GM03348 (cell line): ENCODE results near the gene TM9SF3.

Experiments
- DNase-seq: peaks from one replicate; pipeline ENCODE4 v3.0.0; 2012; ENCODE audit warnings: low spot score

Gene TM9SF3

DNA sequence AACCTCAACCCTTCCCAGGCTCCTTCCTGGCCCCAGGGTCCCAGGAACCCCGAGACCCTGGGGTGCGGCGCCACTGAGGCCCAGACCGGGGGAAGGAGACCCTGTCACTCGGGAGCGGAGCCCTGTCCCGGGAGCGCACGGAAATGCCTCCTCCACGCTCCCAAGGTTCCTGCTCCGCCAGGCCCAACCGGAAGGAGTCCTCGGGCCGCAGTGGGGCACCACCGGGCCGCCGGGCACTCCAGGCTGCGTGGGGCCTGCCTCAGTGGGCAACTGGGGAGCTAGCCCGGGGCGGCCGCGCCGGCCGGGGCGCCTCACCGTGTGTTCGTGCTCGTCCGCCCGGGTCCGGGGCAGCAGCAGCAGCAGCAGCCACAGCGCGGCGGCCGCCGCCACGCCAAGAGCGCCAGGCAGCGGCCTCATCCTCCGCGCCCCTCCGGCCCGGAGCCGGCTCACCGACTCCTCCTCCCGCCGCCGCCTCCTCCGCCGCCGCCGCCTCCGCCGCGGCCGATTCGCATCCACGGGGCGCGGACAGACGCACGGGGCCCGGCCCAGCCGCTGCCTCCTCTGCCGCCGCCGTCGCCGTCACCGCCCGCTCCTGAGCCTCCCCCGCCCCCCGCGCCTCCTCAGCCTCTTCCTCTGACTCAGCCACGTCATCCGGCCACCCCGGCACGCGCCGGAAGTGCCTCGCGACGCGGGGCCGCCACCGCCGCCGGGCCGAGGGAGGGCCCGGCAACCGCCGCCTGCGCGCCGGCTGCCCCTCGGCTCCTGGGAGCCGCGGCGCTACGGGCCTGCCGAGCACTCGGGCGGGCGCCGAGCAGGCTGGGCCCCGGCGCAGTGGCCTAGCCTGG, at the start of gene TM9SF3:
Gene TM9SF3 (minus strand): TSS at position 594 of the 845 bp plus-strand sequence. CDS start 177 bp downstream, at position 417.
- peak; percentile 97 for DNase-seq

DNA sequence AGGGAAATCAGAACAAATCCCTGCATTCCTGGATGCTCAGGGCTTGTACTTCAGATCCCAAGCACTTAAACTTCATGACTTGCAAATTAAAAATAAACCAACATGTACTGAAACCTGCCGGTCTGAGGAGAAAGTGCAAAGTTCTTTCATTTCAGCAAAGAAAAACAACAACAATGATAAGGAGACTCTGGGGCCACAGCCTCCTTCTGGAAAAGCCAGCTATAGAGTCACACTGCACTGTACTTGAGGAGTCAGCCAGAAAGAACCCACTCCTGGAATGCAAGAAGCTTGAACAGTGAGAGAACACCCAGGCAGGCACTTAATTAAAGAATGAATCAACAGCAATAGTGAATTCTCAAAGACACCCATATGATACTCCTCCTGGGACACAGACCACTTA, 49.7 kb upstream of the TM9SF3 start:
- no peak for DNase-seq

DNA sequence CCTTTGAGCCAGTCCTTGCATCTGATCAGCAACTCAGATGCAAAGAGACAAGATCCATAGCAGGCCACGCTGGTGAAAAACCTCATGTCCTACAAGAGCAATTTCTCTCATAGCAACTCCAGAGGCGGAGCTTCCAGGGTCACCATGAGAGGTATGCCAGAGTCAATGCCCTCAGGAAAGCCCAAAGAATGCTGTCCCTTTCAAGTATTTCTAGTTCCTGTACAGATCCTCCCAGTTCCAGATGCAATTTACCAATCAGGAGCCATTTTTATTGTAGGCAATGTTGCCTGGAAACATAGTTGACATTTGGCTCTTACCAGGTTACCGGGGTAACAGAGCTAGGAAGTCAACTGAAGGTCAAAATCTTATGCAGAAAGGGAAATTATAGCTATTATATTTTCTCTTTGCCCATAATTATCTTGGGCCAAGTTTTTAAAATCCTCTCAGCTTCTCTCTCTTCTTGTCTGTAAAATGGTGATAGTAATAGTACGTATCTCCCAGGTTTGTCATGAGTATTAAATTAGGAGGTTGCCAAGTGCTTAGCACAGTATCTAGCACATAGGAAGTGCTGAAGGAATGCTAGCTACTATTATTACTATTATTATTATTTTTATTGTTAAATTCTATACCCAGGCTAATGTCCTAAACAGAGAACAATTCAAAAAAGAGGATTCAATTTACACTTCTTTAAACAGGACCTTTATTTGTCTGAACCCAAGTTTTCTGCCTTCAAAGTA, 46.3 kb upstream of the TM9SF3 start:
- DNase-seq, result no peak

DNA sequence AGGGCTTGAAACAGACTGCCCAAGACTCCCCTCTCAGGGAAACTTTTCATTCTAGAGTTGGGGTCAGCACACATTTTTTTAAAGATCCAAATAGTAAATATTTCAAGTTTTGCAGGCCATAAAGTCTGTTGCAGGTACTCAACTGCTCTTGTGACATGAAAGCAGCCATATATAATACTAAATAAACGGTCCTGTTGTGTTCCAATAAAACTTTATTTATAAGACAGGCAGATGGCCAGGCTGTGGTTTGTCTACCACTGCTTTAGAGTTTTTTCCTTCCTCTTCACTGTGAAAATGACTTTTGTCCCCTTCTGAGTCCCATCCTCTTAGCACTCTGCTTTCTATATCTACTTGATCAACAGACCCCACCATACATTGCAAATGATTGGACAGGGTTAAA, 40.5 kb upstream of the TM9SF3 start:
- no peak for DNase-seq

DNA sequence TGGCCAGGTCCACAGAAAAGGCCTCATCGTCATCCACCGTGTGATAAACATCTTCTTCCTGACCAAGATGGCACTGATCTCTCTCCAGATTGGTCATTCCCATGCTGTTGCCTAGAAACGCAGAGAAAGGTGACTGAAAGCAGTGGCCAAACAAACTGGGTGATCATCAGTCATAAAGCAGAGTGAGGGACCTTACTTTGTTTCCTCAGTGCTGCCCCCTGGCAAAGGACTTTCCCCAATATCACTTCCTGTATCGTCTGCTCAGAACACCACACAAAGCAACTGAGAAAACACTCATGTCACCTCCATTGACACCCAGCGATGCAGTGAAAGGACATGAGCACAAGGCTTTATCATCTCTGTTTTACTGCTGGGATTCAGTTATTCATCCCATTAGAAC, 40.0 kb upstream of the TM9SF3 start:
- no peak for DNase-seq

DNA sequence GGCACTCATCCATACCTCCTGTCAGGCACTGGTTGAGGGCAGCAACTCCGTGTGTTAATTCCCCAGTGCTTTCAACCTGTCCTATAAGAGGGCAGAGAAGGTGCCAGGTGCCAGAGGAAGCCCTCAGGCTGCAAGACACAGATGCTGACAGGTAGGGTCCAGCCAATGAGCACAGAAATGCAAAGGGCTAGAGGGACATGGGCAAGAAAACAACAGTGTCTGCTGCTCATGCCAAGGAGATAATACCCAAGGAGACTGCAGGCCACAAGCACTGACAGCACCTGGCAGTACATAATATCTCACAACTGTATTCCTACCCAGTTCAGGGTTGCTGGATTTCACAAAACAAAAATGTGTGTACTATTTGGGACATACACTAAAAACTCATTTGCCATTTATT, 38.4 kb upstream of the TM9SF3 start:
- DNase-seq, result no peak

DNA sequence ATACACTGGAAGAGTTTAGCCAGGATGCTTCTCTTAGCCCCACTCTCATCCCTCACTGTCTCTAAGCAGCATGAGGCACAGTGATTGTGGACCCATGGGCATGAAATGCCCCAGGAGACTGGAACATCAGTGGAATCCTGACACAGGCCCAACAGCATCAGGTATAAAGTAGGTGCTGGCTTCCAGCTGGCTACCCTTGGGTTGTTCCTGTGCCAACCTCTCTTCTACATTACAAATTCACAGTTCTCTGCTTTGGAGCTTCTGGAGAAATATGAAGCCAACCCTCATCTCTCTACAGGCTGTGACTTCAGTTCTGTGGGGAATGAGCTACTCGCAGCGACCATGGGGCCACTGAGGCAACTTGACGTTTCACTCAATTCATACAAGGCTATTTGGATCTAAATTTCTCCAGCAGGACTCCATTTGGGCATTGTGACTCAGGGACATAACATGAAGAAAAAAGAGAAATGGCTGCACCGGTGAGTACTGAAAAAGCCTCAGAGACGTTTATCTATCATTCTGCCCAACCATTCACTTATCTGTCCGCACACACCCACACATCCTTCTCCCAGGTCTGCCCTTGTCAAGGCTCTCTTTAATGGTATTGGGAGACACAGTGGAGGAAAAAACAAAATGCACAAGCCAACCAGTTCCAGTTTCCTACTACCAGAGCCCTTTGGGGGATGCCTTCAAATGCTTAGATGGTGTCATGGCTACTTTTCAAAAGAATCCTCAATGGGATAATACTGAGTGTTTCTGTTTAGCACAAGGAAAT, 35.4 kb upstream of the TM9SF3 start:
- no peak for DNase-seq

DNA sequence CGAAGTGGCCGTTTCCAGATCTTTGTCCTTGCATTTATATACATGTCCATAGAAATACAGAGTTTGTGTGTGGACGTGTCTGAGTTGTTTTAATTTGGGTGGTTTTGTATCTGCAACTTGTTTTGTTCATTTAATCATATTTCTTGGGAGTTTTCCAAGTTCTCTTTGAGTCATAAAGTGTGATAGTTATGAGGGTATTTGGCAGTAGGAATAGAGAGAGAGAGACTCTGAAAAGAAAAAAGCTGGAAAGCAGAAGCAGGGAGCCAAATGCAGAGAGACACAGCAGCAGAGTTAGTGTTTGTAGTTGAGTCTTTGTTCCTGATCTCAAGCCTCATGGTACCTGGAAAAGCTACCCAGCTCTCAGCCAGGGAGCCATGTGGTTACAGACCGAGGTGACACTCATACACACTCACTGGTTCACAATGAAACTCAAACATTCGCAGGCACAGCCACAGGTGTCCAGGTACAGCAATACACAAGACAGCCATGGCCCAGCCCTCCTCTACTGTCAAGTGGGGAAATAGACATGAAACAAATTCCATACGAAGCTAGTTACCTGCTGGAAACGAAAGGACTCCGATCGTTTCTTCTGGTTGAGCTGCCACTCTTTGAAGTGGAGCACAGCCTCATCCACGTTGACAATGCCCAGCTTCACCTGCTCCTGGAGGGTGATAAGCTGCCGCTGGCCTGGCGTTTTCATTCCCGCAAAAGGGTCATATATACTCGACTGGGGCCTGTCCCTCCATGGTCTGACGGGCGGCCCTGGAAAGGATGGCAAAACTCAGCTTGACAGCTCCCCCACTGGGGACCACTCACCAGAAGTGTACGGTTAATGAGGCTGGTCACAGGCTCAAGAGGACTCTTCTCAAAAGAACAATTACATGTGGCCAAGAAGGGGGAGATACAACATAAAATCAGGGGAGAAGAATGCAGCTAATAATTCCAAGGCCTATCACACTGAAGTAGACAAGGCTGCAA, 33.3 kb upstream of the TM9SF3 start:
- peak; percentile 18 for DNase-seq

DNA sequence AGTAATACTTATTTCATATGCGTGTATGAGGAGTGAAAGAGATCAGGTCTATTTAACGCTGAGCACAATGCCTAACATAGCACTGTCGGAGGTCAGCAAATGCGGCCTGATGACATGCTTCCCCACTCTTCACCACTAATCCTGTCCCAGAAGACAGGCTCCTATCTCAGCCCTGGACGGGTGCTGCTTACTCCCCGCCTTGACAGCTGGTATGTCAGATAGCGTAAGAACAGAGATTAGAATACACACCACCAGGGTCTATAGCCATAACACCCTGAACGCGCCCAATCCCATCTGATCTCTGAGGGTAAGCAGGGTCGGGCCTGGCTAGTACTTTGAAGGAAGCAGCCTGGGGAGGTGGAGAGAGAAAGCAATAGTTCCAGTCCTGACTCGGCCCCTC, 32.3 kb upstream of the TM9SF3 start:
- no peak for DNase-seq

DNA sequence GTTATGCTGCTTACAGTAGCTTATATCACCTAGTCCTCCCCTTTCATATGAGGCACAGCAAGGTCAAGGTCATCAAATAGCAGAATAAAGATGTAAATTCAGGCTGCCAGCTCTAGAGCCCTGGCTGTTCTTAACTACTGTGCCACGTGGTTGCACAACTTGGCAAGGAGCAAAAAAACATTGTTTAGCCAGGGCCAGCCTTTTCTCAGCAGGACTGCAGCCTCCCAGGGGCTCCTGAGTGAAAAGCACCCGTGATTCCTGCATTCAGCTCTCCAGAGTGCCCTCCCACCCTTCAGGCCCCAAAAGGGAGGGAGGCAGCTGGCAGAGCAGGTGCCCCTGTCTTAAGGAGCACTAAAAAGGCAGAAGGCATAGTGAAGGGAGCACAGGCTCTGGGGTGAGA, 31.8 kb upstream of the TM9SF3 start:
- DNase-seq, result peak; percentile 31

DNA sequence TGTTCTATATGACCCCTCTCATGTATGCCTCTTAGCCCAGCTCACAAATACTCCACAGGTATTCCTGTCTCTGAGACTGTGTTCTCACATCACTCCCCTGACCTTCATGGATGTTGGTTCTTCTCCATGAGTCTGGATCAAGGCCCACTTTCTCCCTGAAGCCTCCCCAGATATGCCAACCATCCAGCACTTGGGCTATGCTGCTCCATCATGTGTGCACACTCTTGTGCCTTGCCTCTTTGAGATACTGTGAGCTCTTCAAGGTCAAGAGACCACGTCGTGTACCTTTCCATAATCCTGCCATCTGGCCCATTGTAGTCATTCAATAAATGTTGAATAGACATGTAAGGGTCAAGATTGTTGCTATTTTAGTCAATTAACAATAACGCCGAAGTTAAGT, 30.1 kb upstream of the TM9SF3 start:
- DNase-seq, result no peak

DNA sequence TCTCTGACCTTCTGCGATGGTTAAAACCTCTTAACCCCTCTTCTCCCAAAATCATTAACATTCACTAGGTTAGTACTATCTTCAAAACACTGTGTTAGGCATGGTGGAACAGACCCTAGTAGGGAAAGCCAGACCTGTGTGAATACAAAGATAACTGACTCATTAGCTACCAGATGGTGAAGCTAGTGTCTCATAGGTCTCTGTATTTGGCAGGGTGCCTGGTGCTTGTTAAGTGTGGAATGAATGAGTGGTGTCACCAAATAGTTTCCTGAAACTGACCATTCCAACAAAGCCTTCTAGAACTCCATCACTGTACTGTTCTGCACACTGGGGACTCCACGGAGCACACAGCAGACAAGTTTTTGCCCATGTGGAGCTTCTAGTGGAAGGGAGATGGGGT, 27.7 kb upstream of the TM9SF3 start:
- DNase-seq, result peak; percentile 63

DNA sequence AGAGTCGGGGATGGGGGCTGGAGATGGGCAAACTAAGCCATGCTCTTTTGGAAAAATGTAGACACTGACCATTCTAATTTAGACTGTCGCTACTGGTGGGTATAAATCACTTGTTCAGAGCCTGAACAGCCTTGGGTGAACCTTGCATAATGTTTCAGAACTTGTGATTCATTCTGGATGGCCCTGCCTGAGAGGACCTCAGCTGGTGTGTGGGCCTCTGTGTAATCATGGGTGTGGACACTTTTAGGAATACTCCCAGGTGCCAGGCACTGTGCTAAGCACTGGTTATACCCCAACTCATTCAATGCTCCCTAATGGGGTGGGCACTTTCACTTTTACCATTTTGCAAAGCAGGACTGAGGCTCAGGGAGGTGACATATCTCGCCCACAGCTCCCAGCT, 26.8 kb upstream of the TM9SF3 start:
- DNase-seq, result peak; percentile 25

DNA sequence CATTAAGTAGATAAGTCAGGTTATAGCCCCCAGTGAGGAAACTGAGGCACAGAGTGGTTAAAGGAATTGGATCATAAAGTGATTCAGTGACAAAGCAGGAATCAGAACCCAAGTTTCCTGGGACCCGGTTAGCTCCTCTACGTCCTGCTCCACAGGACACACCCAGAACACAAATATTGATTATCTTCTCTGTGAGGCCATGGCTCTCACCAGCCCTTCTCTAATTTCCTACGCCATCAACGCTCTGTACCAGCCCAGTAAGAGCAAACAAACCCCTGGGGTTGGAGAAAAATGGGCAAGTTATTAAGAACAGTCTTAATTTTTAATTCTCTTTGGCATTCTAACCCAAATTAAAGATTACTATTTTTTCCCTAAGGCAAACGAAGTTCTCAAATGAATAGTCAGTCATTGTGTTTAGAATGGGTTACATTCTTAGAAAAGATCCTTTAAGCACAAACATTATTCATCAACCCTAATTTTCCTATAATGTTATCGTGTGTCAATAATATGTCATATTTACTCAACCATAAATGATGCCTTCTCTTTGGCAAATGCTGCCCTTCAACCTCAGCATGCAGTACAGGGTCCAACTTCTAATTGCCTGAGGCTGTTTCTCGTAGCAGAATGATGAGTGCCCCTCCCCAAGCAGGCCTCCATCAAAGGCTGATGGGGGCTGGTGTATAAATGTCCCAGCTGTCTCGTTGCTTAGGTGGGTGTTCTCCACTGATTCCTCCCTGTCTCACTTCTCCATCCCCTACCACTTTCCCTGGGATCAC, 25.4 kb upstream of the TM9SF3 start:
- no peak for DNase-seq

DNA sequence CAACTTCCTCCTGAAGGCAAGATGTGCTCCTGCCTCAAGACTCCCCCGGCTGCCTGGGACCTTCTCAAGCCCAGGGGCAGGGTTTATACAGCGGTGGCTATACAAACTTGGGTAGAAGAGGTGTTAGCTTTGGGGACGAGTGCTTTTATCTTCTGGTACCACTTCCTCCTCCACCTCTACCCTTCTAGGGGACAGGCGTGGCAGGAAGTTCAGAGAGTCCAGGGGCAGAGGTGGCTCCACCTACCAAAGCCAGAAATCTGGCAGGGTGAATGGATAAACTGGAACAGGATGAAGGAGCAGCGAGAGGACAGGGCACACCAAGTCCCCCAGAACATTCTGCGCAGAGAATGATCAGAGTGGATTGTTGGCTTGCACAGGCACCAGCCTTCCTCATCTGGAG, 24.0 kb upstream of the TM9SF3 start:
- no peak for DNase-seq

DNA sequence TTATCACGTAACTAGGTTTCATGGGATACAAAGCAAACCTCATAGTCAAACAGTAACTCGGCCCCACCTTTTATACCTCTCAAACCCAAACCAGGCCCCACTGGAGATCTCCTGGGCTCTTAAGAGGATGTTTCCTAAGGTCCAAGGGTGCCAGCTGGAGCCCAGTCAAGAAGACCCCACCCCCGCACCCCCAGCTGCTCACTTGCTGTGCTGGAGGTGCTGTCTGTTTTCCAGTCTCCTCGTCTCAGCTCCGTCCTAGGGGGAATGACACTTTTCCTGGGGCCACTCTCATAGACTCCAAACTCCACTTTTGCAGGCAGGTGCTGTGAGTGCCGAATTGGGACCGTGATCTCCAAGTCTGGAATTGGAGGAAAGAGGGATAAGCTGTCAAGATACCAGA, 22.7 kb upstream of the TM9SF3 start:
- DNase-seq, result no peak

DNA sequence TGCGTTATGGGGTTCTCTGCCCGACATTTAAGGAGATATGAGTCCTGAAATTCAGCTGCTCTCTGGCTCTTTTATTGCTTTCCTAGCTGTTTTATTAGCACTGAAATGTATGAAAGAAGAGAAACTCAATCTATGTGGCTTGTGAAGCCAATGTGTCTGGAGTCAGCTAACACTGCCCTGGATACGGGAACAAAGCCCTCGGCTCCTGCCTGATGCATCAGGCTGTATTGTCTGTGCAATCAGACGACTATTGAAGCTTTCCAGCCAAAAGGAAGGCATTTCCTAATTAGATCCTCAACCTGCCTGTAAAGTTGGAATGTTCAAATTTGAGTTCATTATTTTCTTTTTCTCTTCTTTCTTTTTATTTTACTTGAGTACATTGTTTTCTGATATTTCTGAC, 22.0 kb upstream of the TM9SF3 start:
- no peak for DNase-seq

DNA sequence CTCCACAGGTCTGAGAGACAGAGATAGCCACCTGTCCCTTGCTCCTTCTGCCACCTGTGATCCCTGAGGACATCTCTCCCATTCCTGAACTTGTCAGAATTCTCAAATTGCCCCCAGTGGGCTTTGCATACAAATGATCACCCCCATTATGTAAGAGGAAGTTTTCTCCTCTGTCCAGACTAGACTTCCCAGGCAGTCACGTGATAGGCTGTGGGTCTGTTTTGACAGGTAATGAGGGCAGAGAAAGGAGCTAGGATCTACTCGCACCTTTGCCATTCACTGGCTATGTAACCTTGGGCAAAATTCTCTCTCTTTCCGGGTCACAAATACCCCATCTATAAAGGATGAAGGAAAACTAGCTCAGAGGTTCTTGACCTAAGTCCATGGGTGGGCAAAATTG, 21.4 kb upstream of the TM9SF3 start:
- no peak for DNase-seq

DNA sequence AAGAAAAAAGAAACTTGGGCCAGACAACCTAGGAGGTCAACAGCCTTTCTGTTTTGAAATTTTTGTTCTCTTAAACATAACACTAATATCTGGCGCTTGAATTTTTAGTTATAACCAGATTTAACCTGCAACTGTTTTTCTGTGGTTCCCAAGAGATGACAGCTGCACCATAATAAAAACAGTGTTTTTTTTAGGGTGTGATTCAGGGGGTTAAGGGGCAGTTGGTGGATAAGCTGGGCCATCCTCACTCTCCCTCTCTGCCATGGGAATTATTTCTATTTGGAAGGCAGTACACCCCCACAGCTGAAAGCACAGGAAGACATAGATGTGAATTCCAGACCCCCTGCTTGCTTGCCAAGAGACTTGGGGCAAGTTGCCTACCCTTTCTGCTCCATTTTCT, 20.1 kb upstream of the TM9SF3 start:
- no peak for DNase-seq

DNA sequence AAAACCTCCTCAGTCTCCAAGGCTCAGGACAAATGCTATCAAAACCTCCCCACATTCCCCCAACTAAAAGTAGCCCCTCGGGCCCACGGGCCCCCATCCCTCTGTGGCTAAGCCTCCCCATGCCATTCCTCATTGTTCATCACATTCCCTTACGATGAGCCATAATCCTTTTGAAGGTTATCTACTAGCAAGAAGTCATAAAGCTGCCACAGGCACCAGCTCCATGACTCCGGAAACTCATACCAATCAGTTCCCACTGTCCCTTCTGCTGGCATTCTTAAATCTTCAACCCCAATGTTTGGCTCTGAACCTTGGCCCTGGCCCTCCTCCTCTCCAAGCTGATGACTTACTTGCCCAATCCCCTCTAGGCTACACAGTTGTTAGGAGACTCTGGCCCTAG, 19.4 kb upstream of the TM9SF3 start:
- peak; percentile 25 for DNase-seq

DNA sequence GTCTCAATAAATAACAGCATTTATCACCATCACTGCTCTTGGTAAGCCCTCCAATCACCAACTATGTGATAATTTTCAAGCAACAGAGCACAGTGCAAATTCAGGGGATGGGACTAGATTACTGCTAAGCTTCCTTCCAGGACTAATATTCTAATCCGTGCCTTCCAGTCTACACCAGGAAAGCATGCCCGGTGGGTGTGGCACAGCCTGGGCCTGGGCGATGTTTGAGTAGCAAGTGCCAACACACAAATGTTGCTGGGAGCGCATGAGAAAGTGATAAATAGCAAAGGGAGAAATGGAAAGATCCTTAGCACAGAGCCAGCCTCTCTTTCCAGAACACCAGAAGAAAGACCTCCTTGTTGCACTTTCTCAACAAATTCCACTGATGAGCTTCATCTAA, 13.5 kb upstream of the TM9SF3 start:
- no peak for DNase-seq
